CD14-positive monocyte (primary cell): Measurements from ENCODE around the gene SCN1B. TPM values are rescaled to one million over a fixed set of nuclear protein-coding genes. Genes with fewer than 3 reads are reported as not detected.
A peak's percentile ranks its signal among the peaks of the same experiment; 100 is the strongest.

Experiments used
- DNase-seq, 3 donors: peaks; one replicate each; pipeline ENCODE4 v3.0.0-alpha.2; 2011 to 2022
- H2AFZ ChIP-seq: 2 replicates; pipeline ENCODE4 v1.6.0; 2012; ENCODE audit warnings: mild to moderate bottlenecking, low read depth, low read length, inconsistent platforms; ENCODE audit not compliant: insufficient read depth, poor library complexity, severe bottlenecking
- H3K27ac ChIP-seq, 2 donors: 1 replicate in 1 of 2; 2 replicates in 1 of 2; pipeline ENCODE4 v1.5.1; 2012 to 2013; ENCODE audit warnings: low read length in 2 of 2, control low read depth in 1 of 2, inconsistent platforms in 1 of 2, low read depth in 1 of 2, mild to moderate bottlenecking in 1 of 2
- H3K27me3 ChIP-seq, 2 donors: one replicate each; pipeline versions ENCODE4 v1.6.0 to v1.6.1; 2011 to 2013; ENCODE audit warnings: low read length in 2 of 2; ENCODE audit not compliant: control insufficient read depth in 2 of 2, insufficient read depth in 2 of 2
- H3K36me3 ChIP-seq, 2 donors: replicated peaks in 1 of 2; 1 replicate in 1 of 2; 2 replicates in 1 of 2; pipeline versions ENCODE4 v1.5.1 to v1.6.1; 2012 to 2013; ENCODE audit warnings: low read length in 2 of 2, control low read depth in 1 of 2, inconsistent platforms in 1 of 2, mild to moderate bottlenecking in 1 of 2; ENCODE audit not compliant: insufficient read depth in 2 of 2, control insufficient read depth in 1 of 2
- H3K4me1 ChIP-seq, 2 donors: 1 replicate in 1 of 2; 2 replicates in 1 of 2; pipeline versions ENCODE4 v1.5.1 to v1.6.1; 2012 to 2013; ENCODE audit warnings: low read length in 2 of 2, control low read depth in 1 of 2, inconsistent platforms in 1 of 2, mild to moderate bottlenecking in 1 of 2, moderate library complexity in 1 of 2; ENCODE audit not compliant: insufficient read depth in 2 of 2, control insufficient read depth in 1 of 2
- H3K4me2 ChIP-seq: replicated peaks from 2 replicates; pipeline ENCODE3; 2012; ENCODE audit warnings: low read length, moderate library complexity, mild to moderate bottlenecking; ENCODE audit not compliant: poor library complexity, severe bottlenecking; ENCODE audit errors: extremely low read depth
- H3K4me3 ChIP-seq, 3 experiments: fragments of 200-600 bp in 1 of 3; sonication (generic) in 1 of 3; replicated peaks in 1 of 3; 1 replicate in 2 of 3; 2 replicates in 1 of 3; pipeline ENCODE4 v1.5.1; 2011 to 2013; ENCODE audit warnings: low read length in 3 of 3, mild to moderate bottlenecking in 3 of 3, control low read depth in 2 of 3, low read depth in 2 of 3, inconsistent platforms in 1 of 3, moderate library complexity in 1 of 3
- H3K79me2 ChIP-seq: 2 replicates; pipeline ENCODE4 v1.6.0; 2012; ENCODE audit warnings: mild to moderate bottlenecking, control low read depth, inconsistent platforms, low read length, moderate library complexity; ENCODE audit not compliant: insufficient read depth
- H3K9ac ChIP-seq: 2 replicates; pipeline ENCODE4 v1.6.0; 2017; ENCODE audit warnings: low read length, mild to moderate bottlenecking; ENCODE audit not compliant: insufficient read depth, poor library complexity, severe bottlenecking
- H3K9me3 ChIP-seq, 2 donors: replicated peaks in 1 of 2; 1 replicate in 1 of 2; 2 replicates in 1 of 2; pipeline versions ENCODE4 v1.5.1 to v1.6.1; 2012 to 2013; ENCODE audit warnings: low read length in 2 of 2, control low read depth in 1 of 2; ENCODE audit not compliant: control insufficient read depth in 1 of 2, insufficient read depth in 1 of 2
- H4K20me1 ChIP-seq: 2 replicates; pipeline ENCODE4 v1.6.0; 2012; ENCODE audit warnings: mild to moderate bottlenecking, low read length, control low read depth, moderate library complexity; ENCODE audit not compliant: insufficient read depth
- H3K27ac Mint-ChIP-seq, 7 donors: one replicate each; pipeline ENCODE4 v1.8.0; 2020; ENCODE audit warnings: mild to moderate bottlenecking in 7 of 7, mixed read lengths in 7 of 7, moderate library complexity in 6 of 7, inconsistent platforms in 2 of 7
- H3K27me3 Mint-ChIP-seq, 3 donors: one replicate each; pipeline ENCODE4 v1.8.0; 2021 to 2022; ENCODE audit warnings: low read depth in 3 of 3, mild to moderate bottlenecking in 3 of 3, mixed read lengths in 3 of 3, moderate library complexity in 3 of 3, inconsistent platforms in 1 of 3
- H3K36me3 Mint-ChIP-seq, 2 donors: one replicate each; pipeline ENCODE4 v1.8.0; 2020; ENCODE audit warnings: mixed read lengths in 2 of 2, inconsistent platforms in 1 of 2, mild to moderate bottlenecking in 1 of 2
- H3K4me1 Mint-ChIP-seq: one replicate; pipeline ENCODE4 v1.8.0; 2020; ENCODE audit warnings: mild to moderate bottlenecking, mixed read lengths
- H3K4me3 Mint-ChIP-seq, 2 donors: one replicate each; pipeline ENCODE4 v1.8.0; 2020; ENCODE audit warnings: mild to moderate bottlenecking in 2 of 2, mixed read lengths in 2 of 2, moderate library complexity in 1 of 2
- H3K9me3 Mint-ChIP-seq, 7 donors: one replicate each; pipeline ENCODE4 v1.8.0; 2020 to 2022; ENCODE audit warnings: mixed read lengths in 7 of 7, mild to moderate bottlenecking in 6 of 7, moderate library complexity in 6 of 7, inconsistent platforms in 2 of 7
- CTCF ChIP-seq: fragments of 200-600 bp; IDR thresholded peaks from one replicate; pipeline ENCODE4 v1.8.0; 2022; ENCODE audit warnings: antibody characterized with exemption, mild to moderate bottlenecking
- WGBS: methylation state at CpG from one replicate; pipeline ENCODE4 v1.1.5; 2013; ENCODE audit warnings: missing lambda C conversion rate; ENCODE audit not compliant: insufficient coverage; 5-methylcytosine and 5-hydroxymethylcytosine counted together
- intact Hi-C, 2 donors: fragments of 100-400 bp; cut with micrococcal nuclease; formaldehyde crosslinking; loops; one replicate each; pipeline versions ENCODE4 v1.15.0 to v1.15.1; 2023
- polyA plus RNA-seq, 3 donors: library from polyadenylated mRNA; depleted of rRNA in 1 of 3; unstranded in 2 of 3; stranded (reverse) in 1 of 3; fragments of 300-500 nt in 2 of 3; fragments of >200 nt in 1 of 3; fragmentation: Illumina TruSeq in 2 of 3; gene quantifications; 1 replicate in 2 of 3; 2 replicates in 1 of 3; pipeline ENCODE4 v1.2.3, GENCODE V29; 2012 to 2021

SCN1B gene
- polyA plus RNA-seq, 3 donors, result 0.08 to 0.68 TPM; not detected in 1

- TF ChIP-seq CTCF, result no peak
- H3K4me1 ChIP-seq, result peaks cover 67 to 70% of the 10 kb centered on the region in 2 donors
- H3K4me3 ChIP-seq, result no peak overlapping the region
- peak overlapping the region in 6 of 7 donors; percentile 14 to 89 (median 62) for H3K27ac Mint-ChIP-seq
- H3K4me2 ChIP-seq, result no peak overlapping the region
- 98% methylated on average over 10 of the region's 16 CpGs for WGBS
- no peak overlapping the region for H3K9ac ChIP-seq
- intact Hi-C loops, result no loop called here
- H3K27ac ChIP-seq, result peak overlapping the region in 1 of 2 donors; percentile 78
- H3K79me2 ChIP-seq, result peaks cover 14% of the 10 kb centered on the region
- H3K4me1 Mint-ChIP-seq, result peaks cover 65% of the 10 kb centered on the region
- H3K36me3 Mint-ChIP-seq, result peaks cover 68 to 90% of the 10 kb centered on the region in 2 donors
- no peaks in the 10 kb centered on the region for H3K9me3 ChIP-seq
- H3K4me3 Mint-ChIP-seq, result no peak overlapping the region
- H3K27me3 ChIP-seq, result no peaks in the 10 kb centered on the region
- peaks cover 48 to 63% of the 10 kb centered on the region in 2 donors for H3K36me3 ChIP-seq
- no peak for DNase-seq
- H3K27me3 Mint-ChIP-seq, result peaks cover 0 to 3% (median 0%) of the 10 kb centered on the region in 3 donors
- H3K9me3 Mint-ChIP-seq, result no peaks in the 10 kb centered on the region
- H2AFZ ChIP-seq, result no peak overlapping the region
- no peaks in the 10 kb centered on the region for H4K20me1 ChIP-seq
Observed at GRCh38 chr19:35015270-35015953, 14.9 kb upstream of the SCN1B start.

GRCh38 chr19:35015954-35016351, 14.3 kb upstream of the SCN1B start:
- H3K79me2 ChIP-seq, result peaks cover 14% of the 10 kb centered on the region
- Mint-ChIP-seq H3K36me3 (peaks cover 70 to 91% of the 10 kb centered on the region in 2 donors), H3K9me3 (no peaks in the 10 kb centered on the region), H3K27me3 (peaks cover 0 to 3% (median 0%) of the 10 kb centered on the region in 3 donors), H3K27ac (peak overlapping the region in 5 of 7 donors; percentile 4 to 82 (median 53)), H3K4me1 (peaks cover 59% of the 10 kb centered on the region), H3K4me3 (no peak overlapping the region)
- H3K4me2 ChIP-seq, result no peak overlapping the region
- H4K20me1 ChIP-seq, result no peaks in the 10 kb centered on the region
- peak overlapping the region in 1 of 2 donors; percentile 78 for H3K27ac ChIP-seq
- no peak for DNase-seq
- H3K4me3 ChIP-seq, result no peak overlapping the region
- peaks cover 50 to 65% of the 10 kb centered on the region in 2 donors for H3K36me3 ChIP-seq
- TF ChIP-seq CTCF, result no peak
- WGBS, result 100% methylated on average over 3 of the region's 6 CpGs
- H2AFZ ChIP-seq, result no peak overlapping the region
- no peaks in the 10 kb centered on the region for H3K27me3 ChIP-seq
- peaks cover 62 to 65% of the 10 kb centered on the region in 2 donors for H3K4me1 ChIP-seq
- intact Hi-C loops, result no loop called here
- H3K9ac ChIP-seq, result no peak overlapping the region
- no peaks in the 10 kb centered on the region for H3K9me3 ChIP-seq
